ENCODE measurements around the gene MTA1. TPM values are rescaled to one million over a fixed set of nuclear protein-coding genes. Genes with fewer than 3 reads are reported as not detected.

Gene MTA1
- total RNA-seq, 1 donor from 2014 or later = 59.8 TPM

DNA sequence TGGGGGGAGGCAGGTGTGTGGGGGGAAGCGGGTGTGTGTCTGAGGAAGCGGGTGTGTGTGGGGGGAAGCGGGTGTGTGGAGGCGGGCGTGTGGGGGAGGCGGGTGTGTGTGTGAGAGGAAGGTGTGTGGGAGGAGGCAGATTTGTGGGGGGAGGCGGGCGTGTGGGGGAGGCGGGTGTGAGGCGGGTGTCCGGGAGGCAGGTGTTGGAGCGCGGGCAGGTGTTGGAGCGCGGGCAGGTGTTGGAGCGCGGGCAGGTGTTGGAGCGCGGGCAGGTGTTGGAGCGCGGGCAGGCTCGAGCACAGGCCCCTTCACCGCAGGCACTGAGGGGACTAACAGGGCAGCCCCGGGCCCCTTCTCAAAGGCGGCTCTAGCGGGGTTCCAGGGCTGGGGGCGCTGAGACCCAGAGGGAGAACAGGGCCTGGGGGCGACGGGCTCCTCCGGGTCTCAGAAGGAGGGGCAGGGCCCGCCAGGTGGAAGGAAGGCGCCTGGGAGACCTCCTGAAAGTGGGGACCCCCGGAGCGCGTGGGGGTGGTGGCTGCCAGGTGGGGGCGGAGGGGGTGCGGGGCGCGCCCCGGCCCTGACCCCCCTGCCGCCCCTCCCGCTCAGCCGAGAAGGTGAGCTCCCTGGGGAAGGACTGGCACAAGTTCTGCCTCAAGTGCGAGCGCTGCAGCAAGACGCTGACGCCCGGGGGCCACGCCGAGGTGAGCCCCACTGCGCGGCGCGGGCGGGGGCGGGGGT is 58.2 kb downstream of the MTA1 start:
- Histone ChIP-seq H3F3A (ENCODE audit: low read depth) (peaks cover 29% of the 10 kb centered on the region), H2AFZ (replicated peaks) (no peak overlapping the region), H3K79me2 (ENCODE audit: low read depth) (no peaks in the 10 kb centered on the region), H3K9me3 (ENCODE audit: low read depth) (no peaks in the 10 kb centered on the region), H4K20me1 (ENCODE audit: low read depth) (peaks cover 55% of the 10 kb centered on the region), H3K27ac (no peak overlapping the region), H3K27me3 (peaks cover 82% of the 10 kb centered on the region), H3K4me3 (peak overlapping the region; percentile 29), H3K9ac (no peak overlapping the region), H3K36me3 (no peaks in the 10 kb centered on the region), H3K4me2 (peak overlapping the region; percentile 74), H3K4me1 (peaks cover 42% of the 10 kb centered on the region)
- Mint-ChIP-seq H3K27me3 (ENCODE audit: insufficient read depth, low read depth) (peaks cover 12% of the 10 kb centered on the region), H3K4me3 (peak overlapping the region; percentile 62), H3K36me3 (no peaks in the 10 kb centered on the region), H3K4me1 (peaks cover 36% of the 10 kb centered on the region), H3K9me3 (no peaks in the 10 kb centered on the region), H3K27ac (no peak overlapping the region)
- DNase-seq (ENCODE audit: low spot score) = peak; percentile 22
- no peak for TF ChIP-seq CTCF (IDR thresholded peaks at IDR 0.05)
- no peak for TF ChIP-seq EZH2phosphoT487 (IDR thresholded peaks at IDR 0.05)
- TF ChIP-seq EZH2 (IDR thresholded peaks at IDR 0.05) = peak; percentile 83

- Mint-ChIP-seq H3K4me3 (no peak overlapping the region), H3K36me3 (no peaks in the 10 kb centered on the region), H3K9me3 (no peaks in the 10 kb centered on the region), H3K27ac (no peak overlapping the region), H3K27me3 (ENCODE audit: insufficient read depth, low read depth) (peaks cover 12% of the 10 kb centered on the region), H3K4me1 (peaks cover 36% of the 10 kb centered on the region)
- peak; percentile 52 for DNase-seq (ENCODE audit: low spot score)
- H3K27me3 ChIP-seq = peaks cover 89% of the 10 kb centered on the region
- peaks cover 50% of the 10 kb centered on the region for H4K20me1 ChIP-seq (ENCODE audit: low read depth)
- H3K4me1 ChIP-seq = peaks cover 38% of the 10 kb centered on the region
- TF ChIP-seq EZH2 (IDR thresholded peaks at IDR 0.05) = peak; percentile 66
- peak; percentile 4 for TF ChIP-seq EZH2phosphoT487 (IDR thresholded peaks at IDR 0.05)
- TF ChIP-seq CTCF (IDR thresholded peaks at IDR 0.05) = no peak
- peak overlapping the region; percentile 29 for H3K4me3 ChIP-seq
- peaks cover 26% of the 10 kb centered on the region for H3F3A ChIP-seq (ENCODE audit: low read depth)
- no peak overlapping the region for H3K27ac ChIP-seq
- peak overlapping the region; percentile 74 for H3K4me2 ChIP-seq
- H2AFZ ChIP-seq (replicated peaks) = no peak overlapping the region
- H3K36me3 ChIP-seq = no peaks in the 10 kb centered on the region
- H3K9ac ChIP-seq = no peak overlapping the region
- H3K79me2 ChIP-seq (ENCODE audit: low read depth) = no peaks in the 10 kb centered on the region
- no peaks in the 10 kb centered on the region for H3K9me3 ChIP-seq (ENCODE audit: low read depth)
These were observed 59.0 kb downstream of the MTA1 start for GRCh38 chr14:105478398-105479251.

DNA sequence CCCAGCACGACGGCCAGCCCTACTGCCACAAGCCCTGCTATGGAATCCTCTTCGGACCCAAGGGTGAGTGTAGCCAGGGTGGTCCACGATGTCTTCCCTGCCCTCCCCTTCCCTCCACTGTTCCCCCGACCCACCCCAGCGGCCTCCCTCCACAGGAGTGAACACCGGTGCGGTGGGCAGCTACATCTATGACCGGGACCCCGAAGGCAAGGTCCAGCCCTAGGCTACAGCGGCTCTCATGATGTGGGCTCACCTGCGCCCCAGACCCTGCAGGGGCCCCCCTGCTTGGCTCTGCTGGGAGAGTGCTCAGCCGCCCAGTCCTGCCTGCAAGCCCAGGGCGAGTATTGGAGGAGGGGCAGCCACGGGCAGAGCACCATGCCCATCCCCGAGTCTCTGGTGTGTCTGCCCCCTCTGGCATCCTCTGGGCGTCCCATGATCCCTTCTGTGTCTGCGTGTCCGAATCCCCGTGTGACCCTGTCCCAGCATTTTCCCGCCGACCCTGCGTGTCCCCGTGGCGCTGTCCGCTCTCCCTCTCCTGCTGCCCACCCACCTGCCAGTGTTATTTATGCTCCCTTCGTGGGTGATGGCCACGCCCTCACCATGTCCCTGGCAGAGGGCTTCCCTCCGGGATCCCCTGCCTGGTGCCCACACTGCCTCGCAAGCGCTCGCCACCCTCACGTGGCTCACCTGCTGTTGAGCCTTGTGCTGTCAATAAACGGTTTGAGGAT is 60.0 kb downstream of the MTA1 start:
- H3K4me1 Mint-ChIP-seq = peaks cover 42% of the 10 kb centered on the region
- no peak overlapping the region for H3K27ac Mint-ChIP-seq
- no peaks in the 10 kb centered on the region for H3K36me3 Mint-ChIP-seq
- peaks cover 49% of the 10 kb centered on the region for H4K20me1 ChIP-seq (ENCODE audit: low read depth)
- no peak overlapping the region for H3K4me3 Mint-ChIP-seq
- no peaks in the 10 kb centered on the region for H3K9me3 ChIP-seq (ENCODE audit: low read depth)
- H3K27me3 Mint-ChIP-seq (ENCODE audit: insufficient read depth, low read depth) = peaks cover 12% of the 10 kb centered on the region
- H3K4me3 ChIP-seq = peak overlapping the region; percentile 29
- no peak for DNase-seq (ENCODE audit: low spot score)
- H3K27ac ChIP-seq = no peak overlapping the region
- no peak overlapping the region for H3K9ac ChIP-seq
- no peak overlapping the region for H2AFZ ChIP-seq (replicated peaks)
- H3K4me1 ChIP-seq = peaks cover 46% of the 10 kb centered on the region
- peak; percentile 33 for TF ChIP-seq EZH2phosphoT487 (IDR thresholded peaks at IDR 0.05)
- no peak for TF ChIP-seq CTCF (IDR thresholded peaks at IDR 0.05)
- TF ChIP-seq EZH2 (IDR thresholded peaks at IDR 0.05) = peak; percentile 63
- no peaks in the 10 kb centered on the region for H3K36me3 ChIP-seq
- H3F3A ChIP-seq (ENCODE audit: low read depth) = peaks cover 22% of the 10 kb centered on the region
- peak overlapping the region; percentile 74 for H3K4me2 ChIP-seq
- peaks cover 93% of the 10 kb centered on the region for H3K27me3 ChIP-seq
- no peaks in the 10 kb centered on the region for H3K79me2 ChIP-seq (ENCODE audit: low read depth)
- H3K9me3 Mint-ChIP-seq = no peaks in the 10 kb centered on the region

Measured in neural progenitor cell (in vitro differentiated cells).